Loucy (cell line): ENCODE measurements around the gene MCCC2.

Experiments used
- EZH2phosphoT487 ChIP-seq: fragments of 200-600 bp; IDR thresholded peaks from 2 replicates; pipeline ENCODE4 v1.6.1; 2018; ENCODE audit warnings: antibody characterized with exemption, mild to moderate bottlenecking, moderate library complexity, borderline replicate concordance
- TF ChIP-seq, protein P1 (sequence below): fragments of 200-600 bp; sonication (generic); conservative IDR thresholded peaks from 2 replicates; pipeline ENCODE4 v1.5.1; 2014; ENCODE audit warnings: mild to moderate bottlenecking, antibody characterized with exemption, low read length

DNA sequence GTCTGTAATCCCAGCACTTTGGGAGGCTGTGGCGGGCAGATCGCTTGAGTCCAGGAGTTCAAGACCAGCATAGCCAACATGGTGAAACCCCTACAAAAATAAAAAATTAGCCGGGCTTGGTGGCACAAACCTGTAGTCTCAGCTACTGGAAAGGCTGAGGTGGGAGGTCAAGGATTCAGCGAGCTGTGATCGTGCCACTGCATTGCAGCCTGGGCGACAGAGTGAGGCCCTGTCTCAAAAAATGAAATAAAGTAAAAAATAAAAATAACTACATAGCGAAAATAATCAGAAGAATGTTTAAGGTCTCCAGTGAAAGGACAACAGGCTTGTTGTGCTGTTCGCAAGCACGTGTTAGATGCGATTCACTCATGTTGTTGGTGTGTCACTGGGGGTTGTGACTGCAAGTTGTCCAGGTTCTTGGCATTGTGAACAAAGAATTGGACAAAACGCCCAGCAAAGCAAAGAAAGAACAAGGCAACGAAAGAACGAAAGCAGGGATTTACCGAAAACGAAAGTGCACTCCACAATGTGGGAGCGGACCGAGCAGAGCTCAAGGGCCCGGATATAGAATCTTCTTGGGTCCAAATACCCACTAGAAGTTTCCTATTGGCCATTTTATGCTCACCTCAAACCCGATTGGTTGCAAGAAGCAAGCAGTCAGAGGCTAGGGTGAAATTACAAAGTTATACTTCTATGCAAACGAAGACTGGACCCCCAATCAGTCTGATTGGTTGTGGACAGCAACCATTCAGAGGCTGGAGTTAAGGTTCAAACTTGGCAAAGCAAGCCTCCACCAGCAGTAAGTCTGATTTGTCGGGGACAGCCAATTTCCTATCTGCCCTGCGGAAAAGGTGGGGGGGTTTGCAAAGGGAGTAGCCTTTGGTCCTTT is 844 bp upstream of the MCCC2 start:
- TF ChIP-seq, protein P1, sequence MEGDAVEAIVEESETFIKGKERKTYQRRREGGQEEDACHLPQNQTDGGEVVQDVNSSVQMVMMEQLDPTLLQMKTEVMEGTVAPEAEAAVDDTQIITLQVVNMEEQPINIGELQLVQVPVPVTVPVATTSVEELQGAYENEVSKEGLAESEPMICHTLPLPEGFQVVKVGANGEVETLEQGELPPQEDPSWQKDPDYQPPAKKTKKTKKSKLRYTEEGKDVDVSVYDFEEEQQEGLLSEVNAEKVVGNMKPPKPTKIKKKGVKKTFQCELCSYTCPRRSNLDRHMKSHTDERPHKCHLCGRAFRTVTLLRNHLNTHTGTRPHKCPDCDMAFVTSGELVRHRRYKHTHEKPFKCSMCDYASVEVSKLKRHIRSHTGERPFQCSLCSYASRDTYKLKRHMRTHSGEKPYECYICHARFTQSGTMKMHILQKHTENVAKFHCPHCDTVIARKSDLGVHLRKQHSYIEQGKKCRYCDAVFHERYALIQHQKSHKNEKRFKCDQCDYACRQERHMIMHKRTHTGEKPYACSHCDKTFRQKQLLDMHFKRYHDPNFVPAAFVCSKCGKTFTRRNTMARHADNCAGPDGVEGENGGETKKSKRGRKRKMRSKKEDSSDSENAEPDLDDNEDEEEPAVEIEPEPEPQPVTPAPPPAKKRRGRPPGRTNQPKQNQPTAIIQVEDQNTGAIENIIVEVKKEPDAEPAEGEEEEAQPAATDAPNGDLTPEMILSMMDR = no peak
- TF ChIP-seq EZH2phosphoT487 = no peak
